Trophoblast cell (in vitro differentiated cells and primary cell): ENCODE results near the gene SLC35D2.
"Not testable (repeated sequence)": the region's sequence is repeated elsewhere in the genome, so short reads cannot be mapped to it uniquely, and the experiment has no call there.

Experiments
- DNase-seq, 2 donors: peaks; one replicate each; pipeline ENCODE4 v3.0.0-alpha.2; 2016
- H2AFZ ChIP-seq: 2 replicates; pipeline ENCODE4 v1.6.1; 2013; ENCODE audit warnings: low read length, moderate library complexity, mild to moderate bottlenecking; ENCODE audit not compliant: insufficient read depth, poor library complexity
- H2AK5ac ChIP-seq: 2 replicates; pipeline ENCODE4 v1.6.1; 2013; ENCODE audit warnings: mild to moderate bottlenecking, low read length
- H2BK120ac ChIP-seq: 2 replicates; pipeline ENCODE4 v1.6.1; 2013; ENCODE audit warnings: low read length, mild to moderate bottlenecking, moderate library complexity; ENCODE audit not compliant: insufficient read depth, poor library complexity
- H2BK12ac ChIP-seq: 2 replicates; pipeline ENCODE4 v1.6.1; 2013; ENCODE audit warnings: mild to moderate bottlenecking, low read length, moderate library complexity
- H2BK5ac ChIP-seq: 2 replicates; pipeline ENCODE4 v1.6.1; 2013; ENCODE audit warnings: low read length, low read depth, moderate library complexity, mild to moderate bottlenecking; ENCODE audit not compliant: poor library complexity
- H3K14ac ChIP-seq: 2 replicates; pipeline ENCODE4 v1.6.1; 2013; ENCODE audit warnings: mild to moderate bottlenecking, low read length
- H3K18ac ChIP-seq: 2 replicates; pipeline ENCODE4 v1.6.1; 2013; ENCODE audit warnings: mild to moderate bottlenecking, low read length
- H3K23ac ChIP-seq: 2 replicates; pipeline ENCODE4 v1.6.1; 2013; ENCODE audit warnings: low read length
- H3K27ac ChIP-seq: 2 replicates; pipeline ENCODE4 v1.5.1; 2013; ENCODE audit warnings: low read depth, mild to moderate bottlenecking, inconsistent platforms, low read length, moderate library complexity
- H3K27me3 ChIP-seq: 2 replicates; pipeline ENCODE4 v1.6.1; 2013; ENCODE audit warnings: inconsistent platforms, mild to moderate bottlenecking, low read length, moderate library complexity; ENCODE audit not compliant: insufficient read depth
- H3K36me3 ChIP-seq, 2 experiments: 1 replicate in 1 of 2; 2 replicates in 1 of 2; pipeline ENCODE4 v1.6.1; 2013; ENCODE audit warnings: low read length in 2 of 2, mild to moderate bottlenecking in 2 of 2, moderate library complexity in 1 of 2; ENCODE audit not compliant: insufficient read depth in 2 of 2, control insufficient read depth in 1 of 2
- H3K4ac ChIP-seq: 2 replicates; pipeline ENCODE4 v1.6.1; 2013; ENCODE audit warnings: low read depth, mild to moderate bottlenecking, low read length, moderate library complexity
- H3K4me1 ChIP-seq, 2 experiments: 1 replicate in 1 of 2; 2 replicates in 1 of 2; pipeline ENCODE4 v1.6.1; 2013; ENCODE audit warnings: low read length in 2 of 2, mild to moderate bottlenecking in 2 of 2, moderate library complexity in 1 of 2; ENCODE audit not compliant: insufficient read depth in 2 of 2, control insufficient read depth in 1 of 2
- H3K4me2 ChIP-seq: 2 replicates; pipeline ENCODE4 v1.6.1; 2013; ENCODE audit warnings: inconsistent platforms, mild to moderate bottlenecking, low read length, moderate library complexity
- H3K4me3 ChIP-seq: 2 replicates; pipeline ENCODE4 v1.5.1; 2013; ENCODE audit warnings: mild to moderate bottlenecking, low read depth, low read length, inconsistent platforms
- H3K79me1 ChIP-seq: one replicate; pipeline ENCODE4 v1.6.1; 2013; ENCODE audit warnings: low read length
- H3K79me2 ChIP-seq: 2 replicates; pipeline ENCODE4 v1.6.1; 2013; ENCODE audit warnings: low read length, mild to moderate bottlenecking; ENCODE audit not compliant: control insufficient read depth, insufficient read depth, poor library complexity
- H3K9ac ChIP-seq: 2 replicates; pipeline ENCODE4 v1.6.1; 2013; ENCODE audit warnings: mild to moderate bottlenecking, low read length
- H3K9me3 ChIP-seq: 2 replicates; pipeline ENCODE4 v1.6.1; 2013; ENCODE audit warnings: low read depth, mild to moderate bottlenecking, control low read depth, inconsistent platforms, low read length; ENCODE audit not compliant: insufficient read depth
- H4K12ac ChIP-seq: 2 replicates; pipeline ENCODE4 v1.6.1; 2013; ENCODE audit warnings: low read depth, mild to moderate bottlenecking, low read length, moderate library complexity
- H4K8ac ChIP-seq: 2 replicates; pipeline ENCODE4 v1.6.1; 2013; ENCODE audit warnings: low read depth, mild to moderate bottlenecking, low read length, moderate library complexity
- H4K91ac ChIP-seq: one replicate; pipeline ENCODE4 v1.6.1; 2013; ENCODE audit warnings: low read depth, mild to moderate bottlenecking, low read length, moderate library complexity
- WGBS: extraction: QIAGEN DNeasy Blood & Tissue Kit; methylation state at CpG from one replicate; pipeline ENCODE4 v1.1.7; 2013; ENCODE audit warnings: missing lambda C conversion rate; ENCODE audit not compliant: insufficient read length, insufficient coverage; ENCODE audit errors: extremely low coverage; 5-methylcytosine and 5-hydroxymethylcytosine counted together

The SLC35D2 gene

DNA sequence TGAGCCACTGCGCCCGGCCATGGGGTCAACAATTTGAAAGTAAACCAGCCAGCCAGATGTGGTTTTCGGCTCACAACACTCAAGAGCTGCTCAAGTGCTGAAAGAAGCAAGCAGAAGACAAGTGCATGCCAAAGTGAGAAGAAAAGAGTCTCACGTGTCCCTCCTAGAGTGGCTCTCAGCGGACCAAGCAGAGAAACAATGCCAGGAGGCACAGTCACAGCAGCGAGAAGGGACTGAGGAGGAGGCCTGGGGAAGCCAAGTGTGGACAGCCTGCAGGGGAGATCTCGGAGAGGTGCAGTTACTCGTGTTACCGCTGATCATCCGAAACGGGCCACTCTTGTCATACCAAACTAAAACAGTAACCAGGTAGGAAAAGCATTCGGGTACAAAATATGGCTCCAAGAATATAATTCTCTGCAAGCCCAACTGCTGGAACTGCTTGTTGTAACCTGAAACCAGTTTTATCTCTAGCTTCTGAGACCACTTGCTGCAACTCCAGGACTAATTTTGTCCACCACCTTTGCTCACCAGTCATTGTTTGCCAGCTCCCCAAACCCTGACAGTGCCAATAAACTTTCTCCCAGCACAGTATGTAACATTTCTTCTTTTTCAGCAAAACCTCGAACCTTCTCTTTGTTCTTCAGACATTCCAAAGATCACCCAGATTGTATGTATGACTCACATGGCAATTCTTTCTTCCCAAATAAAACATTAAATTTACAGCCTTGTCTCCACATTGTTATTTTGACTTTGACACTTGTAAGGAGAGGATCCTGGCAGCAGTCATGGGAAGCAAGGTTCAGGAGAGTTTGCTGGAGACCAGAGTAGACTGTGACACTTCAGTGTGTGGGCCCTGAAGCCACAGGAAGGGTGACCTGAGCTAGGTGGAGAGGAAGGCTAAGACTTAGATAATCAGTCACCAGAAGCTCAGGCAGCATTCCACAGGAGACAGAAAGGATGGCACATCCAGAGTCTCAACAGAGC is 6.3 kb downstream of the SLC35D2 start:
- no peak overlapping the region for H4K12ac ChIP-seq
- H3K9ac ChIP-seq: peak overlapping the region; percentile 39
- no peaks in the 10 kb centered on the region for H3K79me2 ChIP-seq
- H3K14ac ChIP-seq: no peak overlapping the region
- no peak overlapping the region for H3K4me3 ChIP-seq
- no peak overlapping the region for H2BK12ac ChIP-seq
- no peak overlapping the region for H2AK5ac ChIP-seq
- H3K27ac ChIP-seq: no peak overlapping the region
- DNase-seq: peak in 1 of 2 donors; percentile 12
- WGBS: no CpG with 5 or more reads among the region's 13 CpGs
- no peak overlapping the region for H2BK5ac ChIP-seq
- H2BK120ac ChIP-seq: no peak overlapping the region
- H4K91ac ChIP-seq: no peak overlapping the region
- no peak overlapping the region for H3K23ac ChIP-seq
- no peak overlapping the region for H3K18ac ChIP-seq
- H3K4me1 ChIP-seq: peaks cover 4 to 10% of the 10 kb centered on the region in 2 experiments
- no peaks in the 10 kb centered on the region for H3K9me3 ChIP-seq
- H3K79me1 ChIP-seq: no peaks in the 10 kb centered on the region
- no peak overlapping the region for H2AFZ ChIP-seq
- peaks cover 2 to 5% of the 10 kb centered on the region in 2 experiments for H3K36me3 ChIP-seq
- H4K8ac ChIP-seq: no peak overlapping the region
- H3K4me2 ChIP-seq: no peak overlapping the region
- no peak overlapping the region for H3K4ac ChIP-seq
- no peaks in the 10 kb centered on the region for H3K27me3 ChIP-seq

DNA sequence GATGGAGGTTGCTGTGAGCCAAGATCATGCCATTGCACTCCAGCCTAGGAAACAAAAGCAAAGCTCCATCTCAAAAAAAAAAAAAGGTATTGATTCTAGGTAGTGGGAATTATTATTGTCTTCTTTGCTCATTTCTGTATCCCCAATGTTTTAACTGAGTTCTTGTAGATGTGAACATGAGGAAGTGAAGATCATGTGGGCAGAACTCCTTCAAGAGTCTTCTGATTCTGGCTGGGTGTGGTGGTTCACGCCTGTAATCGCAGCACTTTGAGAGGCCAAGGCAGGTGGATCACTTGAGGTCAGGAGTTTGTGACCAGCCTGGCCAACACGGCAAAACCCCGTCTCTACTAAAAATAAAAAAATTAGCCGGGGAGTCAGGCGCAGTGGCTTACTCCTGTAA is 8.0 kb downstream of the SLC35D2 start:
- H3K4me2 ChIP-seq, H3K4ac ChIP-seq, H4K91ac ChIP-seq, H2BK12ac ChIP-seq, H3K79me2 ChIP-seq, H3K4me1 ChIP-seq, H4K8ac ChIP-seq, H3K14ac ChIP-seq, DNase-seq, H2AFZ ChIP-seq, H3K27ac ChIP-seq, H3K4me3 ChIP-seq, H3K18ac ChIP-seq, H2AK5ac ChIP-seq, H3K9ac ChIP-seq, H3K23ac ChIP-seq, H2BK120ac ChIP-seq, H3K9me3 ChIP-seq, H3K27me3 ChIP-seq, H2BK5ac ChIP-seq, H3K79me1 ChIP-seq, H4K12ac ChIP-seq, H3K36me3 ChIP-seq: not testable (repeated sequence)
- WGBS: no CpG with 5 or more reads among the region's 6 CpGs

DNA sequence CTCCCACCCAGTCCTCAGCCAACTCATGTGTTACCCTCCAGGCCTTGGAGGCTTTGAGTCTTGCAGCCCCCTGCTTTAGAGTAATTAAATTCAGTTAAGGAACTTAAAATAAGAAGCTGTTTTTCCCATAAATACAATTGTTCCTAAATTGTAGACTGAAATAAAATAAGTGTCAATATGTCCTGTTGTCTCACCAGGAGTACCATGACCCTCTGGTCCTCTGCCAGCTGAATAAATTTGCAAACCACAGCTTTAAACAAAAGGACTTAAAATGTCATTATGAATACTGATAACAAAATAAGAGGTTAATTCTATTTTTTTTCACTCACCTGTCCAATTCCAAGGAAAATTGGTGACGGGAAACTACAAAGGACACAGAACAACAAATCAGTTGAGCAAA is 15.6 kb downstream of the SLC35D2 start:
- no CpG with 5 or more reads among the region's 1 CpG for WGBS
- H3K27me3 ChIP-seq: no peaks in the 10 kb centered on the region
- no peak overlapping the region for H4K8ac ChIP-seq

DNA sequence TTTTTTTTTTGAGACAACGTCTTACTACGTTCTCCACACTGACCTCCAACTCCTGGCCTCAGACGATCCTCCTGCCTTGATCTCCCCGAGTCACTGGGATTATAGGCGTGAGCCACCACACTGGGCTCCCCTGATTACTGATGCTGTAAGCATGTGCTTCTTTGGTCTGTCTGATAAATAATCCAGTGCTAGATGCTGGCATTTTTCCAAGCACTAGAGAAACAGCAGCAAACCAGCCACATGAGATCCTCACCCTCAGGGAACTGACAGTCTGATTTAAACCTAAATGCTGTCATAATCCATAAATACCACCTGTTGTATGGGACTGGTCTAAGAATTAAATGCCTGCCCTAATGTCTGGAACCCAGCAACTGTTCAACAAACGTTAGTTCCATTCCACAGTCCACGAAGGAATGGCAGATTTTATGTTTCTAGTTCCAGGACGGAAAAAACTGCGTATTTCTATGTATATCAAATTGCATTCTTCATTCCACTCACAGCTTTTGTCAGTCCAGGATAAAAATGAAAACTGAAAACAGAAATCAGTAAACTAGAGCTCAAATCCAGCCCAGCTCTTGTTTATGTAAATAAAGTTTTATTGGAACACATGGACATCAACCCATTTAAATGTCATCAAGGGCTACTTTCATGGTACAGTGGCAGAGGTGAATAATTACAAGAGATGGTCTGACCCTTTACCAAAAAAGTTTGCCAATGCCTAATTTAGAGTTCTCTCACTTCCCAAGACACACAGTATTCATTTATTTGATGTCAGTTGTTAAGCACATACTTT is 20.1 kb downstream of the SLC35D2 start:
- peaks cover 12 to 14% of the 10 kb centered on the region in 2 experiments for H3K36me3 ChIP-seq
- H3K27ac ChIP-seq: no peak overlapping the region
- no peak overlapping the region for H2BK5ac ChIP-seq
- no peak overlapping the region for H2BK120ac ChIP-seq
- no peak overlapping the region for H3K23ac ChIP-seq
- H3K79me1 ChIP-seq: no peaks in the 10 kb centered on the region
- H3K79me2 ChIP-seq: no peaks in the 10 kb centered on the region
- no peak overlapping the region for H3K14ac ChIP-seq
- H3K4ac ChIP-seq: no peak overlapping the region
- H3K4me1 ChIP-seq: no peaks in the 10 kb centered on the region
- DNase-seq: no peak
- H3K4me3 ChIP-seq: no peak overlapping the region
- no peak overlapping the region for H4K91ac ChIP-seq
- no peak overlapping the region for H3K9ac ChIP-seq
- H3K18ac ChIP-seq: no peak overlapping the region
- no peak overlapping the region for H2AK5ac ChIP-seq
- H3K9me3 ChIP-seq: no peaks in the 10 kb centered on the region
- H4K8ac ChIP-seq: no peak overlapping the region
- no peak overlapping the region for H2BK12ac ChIP-seq
- no peaks in the 10 kb centered on the region for H3K27me3 ChIP-seq
- WGBS: no CpG with 5 or more reads among the region's 9 CpGs
- H3K4me2 ChIP-seq: no peak overlapping the region
- no peak overlapping the region for H2AFZ ChIP-seq
- no peak overlapping the region for H4K12ac ChIP-seq

More for the DNA sequence above, 15.6 kb downstream of the SLC35D2 start:
- no peaks in the 10 kb centered on the region for H3K4me1 ChIP-seq
- H4K91ac ChIP-seq: no peak overlapping the region
- no peaks in the 10 kb centered on the region for H3K79me2 ChIP-seq
- no peaks in the 10 kb centered on the region for H3K9me3 ChIP-seq
- H2AFZ ChIP-seq: no peak overlapping the region
- peaks cover 5 to 8% of the 10 kb centered on the region in 2 experiments for H3K36me3 ChIP-seq
- no peak overlapping the region for H3K4me3 ChIP-seq
- H3K79me1 ChIP-seq: no peaks in the 10 kb centered on the region
- H3K23ac ChIP-seq: no peak overlapping the region
- no peak overlapping the region for H2BK12ac ChIP-seq
- H3K14ac ChIP-seq: no peak overlapping the region
- no peak overlapping the region for H3K9ac ChIP-seq
- no peak overlapping the region for H2BK5ac ChIP-seq
- H3K4me2 ChIP-seq: no peak overlapping the region
- H3K27ac ChIP-seq: no peak overlapping the region
- no peak for DNase-seq
- no peak overlapping the region for H4K12ac ChIP-seq
- H3K4ac ChIP-seq: no peak overlapping the region
- no peak overlapping the region for H3K18ac ChIP-seq
- H2BK120ac ChIP-seq: no peak overlapping the region
- no peak overlapping the region for H2AK5ac ChIP-seq
